Fibroblast of the aortic adventitia (primary cell): ENCODE results near the gene ELAVL4. TPM values are rescaled to one million over a fixed set of nuclear protein-coding genes. Genes with fewer than 3 reads are reported as not detected.

Source experiments
- DNase-seq: peaks from one replicate; pipeline ENCODE4 v3.0.0-alpha.2; 2010; ENCODE audit warnings: low read depth
- H3K4me3 ChIP-seq: 2 replicates; pipeline ENCODE4 v1.5.1; 2011; ENCODE audit warnings: low read depth, mild to moderate bottlenecking, control low read depth, low read length, moderate library complexity
- total RNA-seq: library from RNA; depleted of rRNA; stranded (reverse); fragments of >200 nt; gene quantifications from 2 replicates; pipeline ENCODE4 v1.2.3, GENCODE V29; 2012; ENCODE audit warnings: low replicate concordance
- TF ChIP-seq, protein P1 (sequence below): IDR thresholded peaks from 2 replicates; pipeline ENCODE4 v1.5.1; 2011; ENCODE audit warnings: mild to moderate bottlenecking, low read length, control low read depth, inconsistent platforms; ENCODE audit not compliant: insufficient read depth

Gene ELAVL4
- total RNA-seq, 1 donor: not detected

DNA sequence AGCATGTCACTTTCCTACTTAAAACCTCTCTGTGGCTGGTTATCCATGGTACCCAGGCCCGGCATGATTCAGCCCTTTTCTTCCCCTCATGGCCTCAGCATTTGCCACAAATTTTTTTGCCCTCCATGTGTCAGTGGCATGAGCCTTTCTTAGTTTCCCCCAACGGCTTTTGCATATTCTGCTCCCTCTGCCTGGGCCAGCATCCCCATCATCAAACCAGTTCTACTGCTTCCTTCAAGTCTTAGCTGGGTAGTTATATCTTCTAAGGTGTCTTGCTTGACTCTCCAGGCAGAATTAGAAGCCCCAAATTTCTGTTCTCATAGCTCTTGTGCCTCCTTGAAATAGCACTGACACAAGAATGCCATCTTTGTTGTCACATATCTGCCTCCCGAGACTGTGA lies 127.9 kb downstream of the ELAVL4 start:
- TF ChIP-seq, protein P1, sequence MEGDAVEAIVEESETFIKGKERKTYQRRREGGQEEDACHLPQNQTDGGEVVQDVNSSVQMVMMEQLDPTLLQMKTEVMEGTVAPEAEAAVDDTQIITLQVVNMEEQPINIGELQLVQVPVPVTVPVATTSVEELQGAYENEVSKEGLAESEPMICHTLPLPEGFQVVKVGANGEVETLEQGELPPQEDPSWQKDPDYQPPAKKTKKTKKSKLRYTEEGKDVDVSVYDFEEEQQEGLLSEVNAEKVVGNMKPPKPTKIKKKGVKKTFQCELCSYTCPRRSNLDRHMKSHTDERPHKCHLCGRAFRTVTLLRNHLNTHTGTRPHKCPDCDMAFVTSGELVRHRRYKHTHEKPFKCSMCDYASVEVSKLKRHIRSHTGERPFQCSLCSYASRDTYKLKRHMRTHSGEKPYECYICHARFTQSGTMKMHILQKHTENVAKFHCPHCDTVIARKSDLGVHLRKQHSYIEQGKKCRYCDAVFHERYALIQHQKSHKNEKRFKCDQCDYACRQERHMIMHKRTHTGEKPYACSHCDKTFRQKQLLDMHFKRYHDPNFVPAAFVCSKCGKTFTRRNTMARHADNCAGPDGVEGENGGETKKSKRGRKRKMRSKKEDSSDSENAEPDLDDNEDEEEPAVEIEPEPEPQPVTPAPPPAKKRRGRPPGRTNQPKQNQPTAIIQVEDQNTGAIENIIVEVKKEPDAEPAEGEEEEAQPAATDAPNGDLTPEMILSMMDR: no peak
- DNase-seq: no peak
- H3K4me3 ChIP-seq: no peak overlapping the region

DNA sequence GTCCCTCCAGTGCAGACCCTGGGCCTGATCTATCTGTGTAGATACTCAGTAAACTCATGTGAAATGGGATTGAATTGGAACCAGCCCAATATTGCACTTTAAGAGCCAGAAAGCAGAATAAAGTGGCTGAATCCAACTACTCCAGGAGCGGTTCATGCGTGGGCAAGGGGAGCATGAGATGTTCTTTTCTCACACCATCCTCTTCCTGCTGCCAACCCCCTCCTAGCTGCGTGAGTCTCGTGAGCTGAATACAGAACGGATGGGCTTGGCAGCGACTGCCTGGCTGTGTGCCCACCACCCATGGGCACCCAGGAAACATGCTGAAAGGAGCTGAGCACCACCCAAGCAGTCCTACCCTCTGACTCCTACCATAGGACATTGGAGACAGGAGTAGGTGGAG lies 128.3 kb downstream of the ELAVL4 start:
- H3K4me3 ChIP-seq: no peak overlapping the region
- no peak for DNase-seq
- TF ChIP-seq, protein P1: no peak

DNA sequence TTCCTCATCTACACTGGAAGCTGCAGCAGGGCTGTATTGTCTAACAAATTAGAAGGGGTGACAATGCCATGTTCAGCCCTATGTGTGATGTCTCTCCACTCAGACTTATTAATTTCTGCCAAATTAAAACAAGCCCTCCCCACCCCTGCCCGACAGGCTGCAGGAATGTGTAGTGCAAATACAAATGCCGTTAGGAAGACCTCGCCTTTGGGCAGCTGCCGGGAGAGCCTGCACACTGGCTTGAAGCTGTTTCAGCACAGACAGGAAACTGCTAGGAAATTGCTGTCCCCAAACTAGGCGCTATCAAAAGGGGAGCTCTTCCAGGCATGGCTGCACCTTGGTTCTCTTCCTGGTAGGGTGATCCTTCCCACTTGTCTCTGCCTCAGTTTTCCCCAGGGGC lies 135.2 kb downstream of the ELAVL4 start:
- no peak overlapping the region for H3K4me3 ChIP-seq
- DNase-seq: no peak
- TF ChIP-seq, protein P1: no peak

DNA sequence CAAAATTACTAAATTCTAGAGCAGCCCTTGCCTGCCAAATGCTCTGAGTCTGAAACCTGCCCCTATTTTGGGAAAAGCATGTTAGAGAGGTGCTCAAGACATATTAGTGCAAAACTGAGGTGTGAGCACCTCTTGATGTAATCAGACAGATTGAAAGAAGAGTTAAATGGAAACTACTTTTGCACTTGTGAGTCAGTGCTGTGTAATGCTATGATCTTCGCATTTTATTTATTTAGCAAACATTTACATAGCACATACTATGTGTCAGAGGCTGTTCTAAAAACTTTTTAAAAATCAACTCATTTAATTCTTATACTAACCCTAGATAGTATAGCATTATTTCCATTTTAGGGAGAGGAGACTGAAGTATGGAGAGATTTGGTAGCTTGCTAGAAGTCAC lies 138.1 kb downstream of the ELAVL4 start:
- DNase-seq: no peak
- no peak overlapping the region for H3K4me3 ChIP-seq
- TF ChIP-seq, protein P1: no peak

DNA sequence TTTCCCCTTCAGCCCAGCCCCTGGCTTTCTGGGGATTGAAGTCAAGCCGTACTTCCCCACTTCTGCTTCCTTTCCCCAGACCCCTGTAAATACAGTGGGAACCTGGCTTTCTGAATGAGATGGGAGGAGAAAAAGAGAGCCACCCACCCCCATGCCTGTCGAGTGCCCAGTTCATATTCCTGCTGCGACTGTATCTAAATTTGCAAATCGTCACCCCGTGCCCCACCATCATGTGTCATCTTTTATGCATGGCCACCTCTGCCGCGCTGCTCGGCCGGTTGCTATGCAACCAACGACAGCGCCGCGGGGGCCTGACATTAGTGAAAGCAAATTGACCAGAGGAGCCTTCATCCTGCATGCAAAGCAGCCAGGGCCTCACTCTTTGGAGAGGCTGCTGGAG lies 143.0 kb downstream of the ELAVL4 start:
- TF ChIP-seq, protein P1: no peak
- DNase-seq: no peak
- no peak overlapping the region for H3K4me3 ChIP-seq

DNA sequence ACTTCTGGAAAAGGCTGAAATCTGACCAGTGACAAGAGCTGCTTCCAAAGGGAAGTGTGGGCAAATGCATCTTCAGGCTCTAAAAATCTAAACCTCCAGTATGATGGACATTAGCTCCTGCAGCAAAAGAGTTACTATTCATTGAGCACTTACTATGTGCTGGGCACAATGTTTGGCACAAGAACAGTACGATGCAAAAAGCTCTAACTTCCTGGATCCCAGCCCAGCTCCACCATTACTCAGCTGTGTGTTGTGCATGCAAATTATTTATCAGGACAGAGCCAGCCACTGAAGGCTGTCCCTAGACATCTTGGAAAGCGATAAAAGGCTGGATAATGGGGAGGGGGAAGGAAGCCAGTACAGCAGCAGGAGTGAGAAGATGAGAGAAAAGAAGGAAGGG lies 143.5 kb downstream of the ELAVL4 start:
- TF ChIP-seq, protein P1: no peak
- no peak for DNase-seq
- no peak overlapping the region for H3K4me3 ChIP-seq

Other genes with a start within 250 kb of the ELAVL4 start
- gene AGBL4, start 85.0 kb upstream of the ELAVL4 start, total RNA-seq: not detected in 2 replicates